Testis (tissue), 3 donors: ENCODE data around the gene CD300LD. TPM values are rescaled to one million over a fixed set of nuclear protein-coding genes. Genes with fewer than 3 reads are reported as not detected.

ENCODE experiments used
- DNase-seq: peaks from one replicate; pipeline ENCODE4 v3.0.0-alpha.2; 2019
- H3K27ac ChIP-seq, 2 donors: fragments of 200-600 bp; sonication (generic); one replicate each; pipeline ENCODE4 v1.5.1; 2019
- H3K27me3 ChIP-seq: fragments of 200-600 bp; sonication (generic); one replicate; pipeline ENCODE4 v1.5.1; 2019
- H3K36me3 ChIP-seq: fragments of 200-600 bp; sonication (generic); one replicate; pipeline ENCODE4 v1.5.1; 2017; ENCODE audit warnings: low read depth; ENCODE audit errors: missing control alignments
- H3K4me1 ChIP-seq: fragments of 200-600 bp; sonication (generic); one replicate; pipeline ENCODE4 v1.5.1; 2019
- H3K4me3 ChIP-seq, 2 donors: fragments of 200-600 bp; sonication (generic); one replicate each; pipeline ENCODE4 v1.5.1; 2017 to 2019
- H3K9me3 ChIP-seq: fragments of 200-600 bp; sonication (generic); one replicate; pipeline ENCODE4 v1.5.1; 2017
- CTCF ChIP-seq, 3 experiments: fragments of 450-650 bp in 2 of 3; fragments of 200-600 bp in 1 of 3; sonication (generic) in 1 of 3; IDR thresholded peaks; one replicate each; pipeline ENCODE4 v1.5.1; 2016 to 2019; ENCODE audit warnings: antibody characterized with exemption in 3 of 3, mild to moderate bottlenecking in 2 of 3, moderate library complexity in 1 of 3
- POLR2A ChIP-seq: fragments of 450-650 bp; IDR thresholded peaks from one replicate; pipeline ENCODE4 v1.6.1; 2017; ENCODE audit warnings: antibody characterized with exemption, mild to moderate bottlenecking, moderate library complexity
- WGBS, 2 donors: methylation state at CpG; one replicate each; pipeline ENCODE4 v1.1.5; 2018; 5-methylcytosine and 5-hydroxymethylcytosine counted together
- intact Hi-C: fragments of 100-400 bp; cut with DNase I; formaldehyde crosslinking; loops from one replicate; pipeline ENCODE4 v1.15.1; 2023; ENCODE audit warnings: low total_unique reads
- polyA plus RNA-seq: library from polyadenylated mRNA; stranded (reverse); fragments of 350-450 nt; fragmentation: Illumina TruSeq; extraction: RNeasy Lipid Tissue Mini Kit (QIAGEN cat#74804); gene quantifications from one replicate; pipeline ENCODE4 v1.2.3, GENCODE V29; 2014; ENCODE audit warnings: low read depth, low replicate concordance; ENCODE audit not compliant: insufficient read depth
- total RNA-seq, 2 donors: library from RNA; depleted of rRNA; stranded (reverse); fragments of >200 nt; gene quantifications; one replicate each; pipeline ENCODE4 v1.2.3, GENCODE V29; 2016

The CD300LD gene
- total and polyA plus RNA-seq, 3 donors from 2014 or later = 0.41 TPM; not detected in 2

GRCh38 chr17:74544991-74545842, 46.9 kb downstream of the CD300LD start:
- H3K4me1 ChIP-seq = no peaks in the 10 kb centered on the region
- H3K36me3 ChIP-seq = no peaks in the 10 kb centered on the region
- no peak overlapping the region for H3K4me3 ChIP-seq
- no peak for DNase-seq
- H3K27ac ChIP-seq = no peak overlapping the region
- H3K9me3 ChIP-seq = no peaks in the 10 kb centered on the region
- no peak for TF ChIP-seq POLR2A
- 74 to 81% methylated on average over 16 of the region's 16 CpGs for WGBS, 2 donors
- H3K27me3 ChIP-seq = no peaks in the 10 kb centered on the region
- intact Hi-C loops = no loop called here

GRCh38 chr17:74543891-74544760, 48.0 kb downstream of the CD300LD start:
- no peaks in the 10 kb centered on the region for H3K9me3 ChIP-seq
- no peak for DNase-seq
- WGBS, 2 donors = 88 to 91% methylated on average over 9 to 18 of the region's 18 CpGs
- TF ChIP-seq CTCF (IDR thresholded peaks at IDR 0.05) (no peak), POLR2A (no peak)
- no peaks in the 10 kb centered on the region for H3K4me1 ChIP-seq
- H3K36me3 ChIP-seq = no peaks in the 10 kb centered on the region
- H3K4me3 ChIP-seq = no peak overlapping the region
- H3K27me3 ChIP-seq = no peaks in the 10 kb centered on the region
- no peak overlapping the region for H3K27ac ChIP-seq
- intact Hi-C loops = no loop called here

GRCh38 chr17:74543406-74543805, 48.7 kb downstream of the CD300LD start:
- no peak overlapping the region for H3K27ac ChIP-seq
- no peak for DNase-seq
- TF ChIP-seq POLR2A (no peak), CTCF (IDR thresholded peaks at IDR 0.05) (no peak)
- H3K36me3 ChIP-seq = no peaks in the 10 kb centered on the region
- intact Hi-C loops = no loop called here
- WGBS, 2 donors = 69 to 74% methylated on average over 9 to 14 of the region's 14 CpGs
- no peaks in the 10 kb centered on the region for H3K9me3 ChIP-seq
- H3K4me1 ChIP-seq = no peaks in the 10 kb centered on the region
- H3K4me3 ChIP-seq = no peak overlapping the region
- no peaks in the 10 kb centered on the region for H3K27me3 ChIP-seq

GRCh38 chr17:74542727-74543383, 49.2 kb downstream of the CD300LD start:
- no peaks in the 10 kb centered on the region for H3K9me3 ChIP-seq
- WGBS, 2 donors = 86 to 91% methylated on average over 11 to 17 of the region's 17 CpGs
- no peak overlapping the region for H3K4me3 ChIP-seq
- no peak for DNase-seq
- H3K4me1 ChIP-seq = no peaks in the 10 kb centered on the region
- TF ChIP-seq CTCF (IDR thresholded peaks at IDR 0.05) (no peak), POLR2A (no peak)
- H3K27ac ChIP-seq = no peak overlapping the region
- no peaks in the 10 kb centered on the region for H3K27me3 ChIP-seq
- H3K36me3 ChIP-seq = no peaks in the 10 kb centered on the region
- intact Hi-C loops = no loop called here

- DNase-seq = no peak
- 80 to 85% methylated on average over 5 of the region's 5 CpGs for WGBS, 2 donors
- TF ChIP-seq CTCF (IDR thresholded peaks at IDR 0.05) = no peak
- TF ChIP-seq POLR2A = no peak
- intact Hi-C loops = no loop called here
- Histone ChIP-seq H3K27me3 (no peaks in the 10 kb centered on the region), H3K9me3 (no peaks in the 10 kb centered on the region), H3K27ac (no peak overlapping the region), H3K4me3 (no peak overlapping the region), H3K36me3 (no peaks in the 10 kb centered on the region), H3K4me1 (no peaks in the 10 kb centered on the region)
Observed at GRCh38 chr17:74542166-74542565, 49.9 kb downstream of the CD300LD start.
